Spinal cord (tissue), 10 donors: ENCODE measurements around the gene POU3F2. TPM values are rescaled to one million over a fixed set of nuclear protein-coding genes. Genes with fewer than 3 reads are reported as not detected.

Experiments used
- DNase-seq, 6 donors: peaks; one replicate each; pipeline versions ENCODE4 v3.0.0 to v3.0.0-alpha.2; 2013 to 2015; ENCODE audit warnings: low spot score in 6 of 6, low read depth in 4 of 6
- H3K27ac ChIP-seq: one replicate; pipeline ENCODE4 v1.5.1; 2013; ENCODE audit warnings: low read depth, low read length, control low read depth
- H3K27me3 ChIP-seq: one replicate; pipeline ENCODE4 v1.6.1; 2013; ENCODE audit warnings: low read length; ENCODE audit not compliant: control insufficient read depth, insufficient read depth
- H3K36me3 ChIP-seq: one replicate; pipeline ENCODE4 v1.6.1; 2013; ENCODE audit warnings: low read length; ENCODE audit not compliant: control insufficient read depth, insufficient read depth
- H3K4me1 ChIP-seq: one replicate; pipeline ENCODE4 v1.6.1; 2013; ENCODE audit warnings: low read length; ENCODE audit not compliant: control insufficient read depth, insufficient read depth
- H3K4me3 ChIP-seq: one replicate; pipeline ENCODE4 v1.5.1; 2013; ENCODE audit warnings: low read depth, low read length, control low read depth
- H3K9me3 ChIP-seq: one replicate; pipeline ENCODE4 v1.6.1; 2013; ENCODE audit warnings: low read length; ENCODE audit not compliant: control insufficient read depth, insufficient read depth
- WGBS: methylation state at CpG from one replicate; pipeline ENCODE4 v1.1.5; 2013; ENCODE audit warnings: missing lambda C conversion rate; ENCODE audit not compliant: insufficient coverage; 5-methylcytosine and 5-hydroxymethylcytosine counted together
- polyA plus RNA-seq, 2 donors: library from polyadenylated mRNA; unstranded; fragments of 120-200 nt; gene quantifications; one replicate each; pipeline ENCODE4 v1.2.1, GENCODE V29; 2013; ENCODE audit not compliant: insufficient read length in 2 of 2
- total RNA-seq, 2 donors: library from RNA; depleted of rRNA in 1 of 2; stranded (reverse); fragments of 120-200 nt in 1 of 2; fragments of >200 nt in 1 of 2; gene quantifications; one replicate each; pipeline versions ENCODE4 v1.2.3 to v1.2.4, GENCODE V29; 2013 to 2014
- donor health status: healthy.

POU3F2 gene
- total and polyA plus RNA-seq, 4 donors: 10.0 to 43.8 (median 27.4) TPM

GRCh38 chr6:98828941-98829411 is 5.4 kb upstream of the POU3F2 start:
- DNase-seq: peak in 4 of 6 donors; percentile 7 to 70 (median 41)
- Histone ChIP-seq H3K27ac (peak overlapping the region; percentile 91), H3K9me3 (no peaks in the 10 kb centered on the region), H3K36me3 (no peaks in the 10 kb centered on the region), H3K4me3 (no peak overlapping the region), H3K27me3 (peaks cover 93% of the 10 kb centered on the region), H3K4me1 (peaks cover 67% of the 10 kb centered on the region)
- 8% methylated on average over 5 of the region's 14 CpGs for WGBS

- Histone ChIP-seq H3K36me3 (no peaks in the 10 kb centered on the region), H3K27me3 (peaks cover 86% of the 10 kb centered on the region), H3K4me1 (peaks cover 57% of the 10 kb centered on the region), H3K9me3 (no peaks in the 10 kb centered on the region), H3K27ac (peak overlapping the region; percentile 96), H3K4me3 (no peak overlapping the region)
- WGBS: 36% methylated on average over 1 of the region's 2 CpGs
- peak in 4 of 6 donors; percentile 7 to 67 (median 24) for DNase-seq
Observed at GRCh38 chr6:98830146-98830545, 4.2 kb upstream of the POU3F2 start.

GRCh38 chr6:98831057-98831958 is 3.1 kb upstream of the POU3F2 start:
- Histone ChIP-seq H3K27me3 (peaks cover 83% of the 10 kb centered on the region), H3K9me3 (no peaks in the 10 kb centered on the region), H3K27ac (peak overlapping the region; percentile 96), H3K4me1 (peaks cover 56% of the 10 kb centered on the region), H3K36me3 (no peaks in the 10 kb centered on the region), H3K4me3 (peak overlapping the region; percentile 33)
- 6% methylated on average over 56 of the region's 58 CpGs for WGBS
- DNase-seq: peak in 5 of 6 donors; percentile 40 to 87 (median 51)

GRCh38 chr6:98831959-98832283 is 2.5 kb upstream of the POU3F2 start:
- WGBS: 0% methylated on average over 3 of the region's 11 CpGs
- peak in 2 of 6 donors; percentile 17 to 75 for DNase-seq
- no peaks in the 10 kb centered on the region for H3K9me3 ChIP-seq
- peak overlapping the region; percentile 75 for H3K4me3 ChIP-seq
- no peaks in the 10 kb centered on the region for H3K36me3 ChIP-seq
- peak overlapping the region; percentile 96 for H3K27ac ChIP-seq
- H3K4me1 ChIP-seq: peaks cover 56% of the 10 kb centered on the region
- peaks cover 83% of the 10 kb centered on the region for H3K27me3 ChIP-seq

- H3K4me1 ChIP-seq: peaks cover 52% of the 10 kb centered on the region
- no peaks in the 10 kb centered on the region for H3K9me3 ChIP-seq
- peaks cover 81% of the 10 kb centered on the region for H3K27me3 ChIP-seq
- no peaks in the 10 kb centered on the region for H3K36me3 ChIP-seq
- peak overlapping the region; percentile 75 for H3K4me3 ChIP-seq
- peak in 5 of 6 donors; percentile 62 to 94 (median 70) for DNase-seq
- WGBS: under 1% methylated on average over 59 of the region's 59 CpGs
- H3K27ac ChIP-seq: peak overlapping the region; percentile 96
Observed at GRCh38 chr6:98832284-98833056, 1.9 kb upstream of the POU3F2 start.

- peak in 1 of 6 donors; percentile 58 for DNase-seq
- WGBS: 0% methylated on average over 26 of the region's 26 CpGs
- Histone ChIP-seq H3K36me3 (no peaks in the 10 kb centered on the region), H3K27me3 (peaks cover 77% of the 10 kb centered on the region), H3K27ac (peak overlapping the region; percentile 96), H3K4me3 (peak overlapping the region; percentile 75), H3K4me1 (peaks cover 47% of the 10 kb centered on the region), H3K9me3 (no peaks in the 10 kb centered on the region)
Observed at GRCh38 chr6:98833057-98833306, 1.4 kb upstream of the POU3F2 start.

GRCh38 chr6:98833307-98834059 is 891 bp upstream of the POU3F2 start:
- H3K27ac ChIP-seq: peak overlapping the region; percentile 96
- peak overlapping the region; percentile 75 for H3K4me3 ChIP-seq
- WGBS: 0% methylated on average over 40 of the region's 42 CpGs
- peaks cover 46% of the 10 kb centered on the region for H3K4me1 ChIP-seq
- peak in 5 of 6 donors; percentile 50 to 91 (median 61) for DNase-seq
- H3K27me3 ChIP-seq: peaks cover 72% of the 10 kb centered on the region
- no peaks in the 10 kb centered on the region for H3K36me3 ChIP-seq
- no peaks in the 10 kb centered on the region for H3K9me3 ChIP-seq

GRCh38 chr6:98835149-98836024 is 1.0 kb downstream of the POU3F2 start:
- Histone ChIP-seq H3K27ac (peak overlapping the region; percentile 93), H3K27me3 (peaks cover 65% of the 10 kb centered on the region), H3K4me1 (peaks cover 41% of the 10 kb centered on the region), H3K9me3 (no peaks in the 10 kb centered on the region), H3K4me3 (peak overlapping the region; percentile 75), H3K36me3 (no peaks in the 10 kb centered on the region)
- DNase-seq: peak in 4 of 6 donors; percentile 7 to 72 (median 38)
- 0% methylated on average over 69 of the region's 76 CpGs for WGBS
